ENCODE data around the gene TNS3.

Gene TNS3

DNA sequence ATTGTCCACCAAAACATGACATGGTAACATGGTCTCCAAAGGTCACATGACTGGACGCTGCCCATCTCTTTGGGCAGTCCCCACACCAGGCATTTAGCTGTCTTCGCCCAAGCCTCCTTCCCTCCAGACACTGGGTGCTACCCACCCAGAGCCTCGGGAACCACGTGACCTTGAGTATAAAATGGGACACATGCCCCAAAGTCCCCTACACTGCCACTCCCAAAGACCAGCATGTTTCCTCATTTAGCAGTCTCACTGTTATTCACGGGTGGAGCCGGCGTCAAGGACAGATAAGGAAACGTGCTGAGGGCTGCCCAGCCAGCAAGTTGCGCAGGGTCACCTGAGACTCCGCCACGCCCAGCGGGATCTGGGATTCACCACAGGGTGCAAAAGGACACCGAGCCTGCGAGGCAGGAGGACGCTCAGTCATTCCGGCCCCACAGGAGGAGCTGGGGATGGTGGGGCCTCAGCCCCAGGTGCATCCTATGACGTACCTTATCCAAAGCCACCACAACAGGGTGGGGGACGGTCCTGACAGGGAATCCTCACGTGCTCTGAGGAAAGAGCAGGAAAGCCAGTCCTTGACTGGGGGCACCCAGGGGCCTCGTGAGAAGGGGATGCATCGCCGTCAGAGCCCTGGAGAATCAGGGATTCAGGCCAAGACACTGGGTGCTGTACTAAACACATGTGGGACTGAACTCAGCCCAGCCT, 226.9 kb downstream of the TNS3 start:
- FAIRE-seq (no peak), DNase-seq (ENCODE audit: low spot score) (no peak)

DNA sequence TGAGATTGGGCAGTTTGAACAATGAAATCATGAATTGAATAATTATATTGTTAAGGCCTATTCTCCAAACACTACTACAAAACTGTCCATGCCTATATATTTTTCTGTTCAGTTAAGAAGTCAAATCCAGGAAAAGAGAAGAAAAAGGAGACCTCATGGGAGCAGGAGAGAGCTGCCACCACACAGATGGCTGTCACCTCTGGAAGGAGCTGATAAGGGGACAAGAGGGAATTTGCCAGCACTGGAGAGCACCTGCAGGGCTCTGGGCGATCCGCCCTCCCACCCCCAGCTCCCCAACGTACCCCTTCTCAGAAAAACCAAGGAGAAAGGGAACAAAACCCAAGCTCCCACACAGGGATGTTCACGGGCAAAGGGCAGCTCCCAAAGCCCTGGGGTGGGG, 227.8 kb downstream of the TNS3 start:
- FAIRE-seq = no peak

DNA sequence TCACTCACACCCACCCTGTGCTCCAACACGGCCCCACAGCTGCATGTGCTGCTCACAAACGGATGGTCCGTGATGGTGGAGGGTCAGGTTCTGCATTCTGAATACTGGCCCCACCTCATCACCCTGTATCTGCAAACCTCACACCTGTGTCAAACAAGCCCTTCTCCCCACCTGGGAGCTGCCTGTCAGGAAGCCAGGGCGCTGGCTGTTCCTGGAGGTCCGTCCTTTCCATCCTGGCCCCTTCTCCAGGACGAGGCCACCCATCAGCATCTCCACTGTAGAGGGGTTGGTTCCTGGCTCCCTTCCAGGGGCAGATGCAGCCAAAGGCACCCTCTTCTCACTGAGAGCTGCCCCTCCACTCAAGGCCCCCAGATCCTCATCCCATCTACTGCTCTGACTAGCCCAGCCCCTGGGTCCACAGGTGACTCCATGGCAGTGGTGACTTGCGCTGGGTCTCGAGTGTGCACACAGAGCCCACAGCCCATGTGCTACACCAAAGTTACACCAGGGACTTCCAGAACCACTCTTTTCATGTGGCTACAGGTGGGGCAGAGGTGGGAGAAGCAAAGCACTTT, 229.4 kb downstream of the TNS3 start:
- FAIRE-seq (no peak), DNase-seq (ENCODE audit: low spot score) (no peak)

More for the DNA sequence above, 227.8 kb downstream of the TNS3 start:
- no peak for DNase-seq (ENCODE audit: low spot score)

DNA sequence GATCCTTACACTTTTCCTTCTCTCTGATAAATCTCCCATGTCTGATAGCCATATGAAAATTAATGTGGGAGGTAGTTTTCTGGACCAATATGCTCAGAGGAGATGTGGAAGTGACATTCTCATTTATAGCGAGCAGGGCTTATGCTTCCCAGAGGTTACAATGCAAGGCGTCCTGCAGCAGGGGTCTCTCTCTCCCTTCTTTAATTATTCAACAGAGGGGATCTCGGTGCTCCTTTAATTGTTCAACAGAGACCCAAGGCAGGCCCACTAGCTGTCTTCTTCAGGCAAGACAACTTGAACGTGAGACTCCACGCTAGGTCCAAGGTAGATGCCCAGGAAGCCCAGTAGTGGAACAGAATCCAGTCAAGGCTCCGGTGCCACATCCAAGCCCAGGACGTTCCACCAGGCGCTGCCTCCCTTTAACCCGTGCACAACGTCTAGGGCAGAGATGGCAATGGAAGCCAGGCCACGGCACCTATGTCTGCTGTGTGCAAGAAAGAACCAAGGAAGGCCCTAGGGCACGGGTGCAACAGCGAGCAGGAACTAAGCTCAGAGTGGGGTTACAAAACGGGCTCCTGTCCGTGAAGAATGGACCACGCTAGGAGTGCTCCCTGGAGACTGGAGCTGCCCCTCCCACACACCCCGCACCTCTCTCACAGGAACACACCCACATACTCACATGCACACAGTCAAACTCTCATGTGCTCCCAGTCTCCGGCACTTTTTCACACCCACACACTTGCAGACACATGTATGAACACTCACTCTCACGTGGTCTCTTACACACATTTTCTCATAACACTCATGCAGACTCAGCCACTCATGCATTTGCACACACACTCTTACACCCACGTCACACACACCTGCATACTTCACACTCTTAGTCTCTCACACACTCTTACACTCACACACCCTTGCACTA, 230.4 kb downstream of the TNS3 start:
- DNase-seq (ENCODE audit: low spot score) (no peak), FAIRE-seq (no peak)

DNA sequence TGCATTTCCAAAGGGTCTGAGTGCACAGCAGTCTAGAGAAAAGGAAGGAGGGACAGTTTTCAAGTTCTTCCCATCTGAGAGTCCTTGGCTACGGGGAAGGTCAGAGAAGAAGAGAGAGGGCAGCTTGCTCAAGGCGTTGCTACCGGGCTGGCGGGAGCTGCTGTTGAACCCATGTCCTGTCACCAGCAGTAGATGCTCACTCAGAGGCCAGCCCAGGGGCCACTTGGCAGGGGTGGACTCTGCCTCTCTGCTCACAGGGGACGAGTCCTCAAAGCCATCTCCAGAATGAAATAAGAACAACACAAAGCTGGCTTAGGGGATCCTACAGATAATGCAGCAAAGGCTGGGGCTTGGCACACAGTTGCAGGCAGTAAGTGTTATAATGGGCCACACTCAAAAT, 231.5 kb downstream of the TNS3 start:
- FAIRE-seq = no peak

DNA sequence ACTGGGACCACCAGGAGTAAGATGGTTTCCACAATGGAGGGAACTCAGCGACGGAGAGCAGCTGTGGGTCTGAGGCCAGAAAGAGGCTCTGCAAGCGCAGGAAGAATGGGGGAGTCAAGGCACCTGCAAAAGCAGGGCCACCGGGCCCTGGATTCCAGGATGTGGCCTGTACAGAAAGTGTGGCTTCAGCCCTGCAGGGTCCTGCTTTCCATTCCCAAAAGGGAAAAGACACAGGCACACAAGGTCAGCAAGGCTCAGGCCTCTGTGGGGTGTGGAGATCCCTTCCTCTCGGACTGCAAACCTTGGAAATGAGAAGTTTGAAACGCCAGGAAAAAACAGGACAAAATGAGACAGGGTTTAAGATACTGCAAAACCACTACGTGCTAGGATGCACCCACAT, 232.5 kb downstream of the TNS3 start:
- no peak for DNase-seq (ENCODE audit: low spot score)
- no peak for FAIRE-seq

More for the DNA sequence above, 231.5 kb downstream of the TNS3 start:
- DNase-seq (ENCODE audit: low spot score) = no peak

DNA sequence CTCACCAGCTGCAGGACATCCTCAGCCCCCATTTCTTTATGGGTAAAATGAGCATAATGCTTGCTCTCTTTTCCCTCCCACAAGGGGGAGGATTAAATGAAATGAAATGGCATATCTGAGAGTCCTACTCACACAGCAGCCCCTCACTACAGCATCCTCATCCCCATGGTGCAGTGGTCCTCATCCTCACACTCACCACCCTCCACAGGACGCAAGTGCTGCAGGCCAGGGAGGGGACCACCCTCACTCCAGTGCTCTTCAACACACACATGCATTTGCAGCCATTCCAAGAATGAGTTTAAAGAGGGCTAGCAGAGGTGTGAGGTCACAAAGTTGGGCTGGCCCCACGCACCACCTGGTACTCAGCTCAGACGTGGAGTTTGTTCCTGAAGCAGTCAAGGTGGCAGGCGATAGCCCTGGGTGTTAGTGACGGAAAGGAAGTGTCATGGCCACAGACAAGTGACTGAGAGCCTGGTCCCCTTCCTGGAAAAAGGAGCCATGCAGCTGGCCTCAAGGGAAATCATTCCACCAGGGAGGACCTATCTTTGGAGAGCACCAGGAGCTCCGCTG, 234.0 kb downstream of the TNS3 start:
- FAIRE-seq (no peak), DNase-seq (ENCODE audit: low spot score) (no peak)

DNA sequence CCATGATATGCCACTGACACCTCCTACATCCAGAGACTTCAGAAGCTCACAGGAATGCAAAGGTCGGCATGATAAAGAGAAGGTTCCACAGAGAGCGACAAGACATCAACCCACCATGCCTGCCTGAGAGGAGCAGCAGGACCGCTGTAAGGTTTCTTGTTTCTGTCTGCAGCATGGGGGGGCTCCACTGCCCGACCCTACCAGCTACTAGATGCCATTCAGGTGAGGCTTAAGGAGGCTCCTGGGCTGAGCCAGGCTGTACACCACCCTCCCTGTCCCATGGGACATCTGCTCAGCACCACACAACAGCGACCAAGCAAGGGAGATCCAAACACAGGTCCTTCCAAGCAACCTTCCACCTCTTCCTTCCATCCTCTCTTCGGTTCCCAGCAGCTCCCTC, 234.6 kb downstream of the TNS3 start:
- DNase-seq (ENCODE audit: low spot score) (no peak), FAIRE-seq (no peak)

DNA sequence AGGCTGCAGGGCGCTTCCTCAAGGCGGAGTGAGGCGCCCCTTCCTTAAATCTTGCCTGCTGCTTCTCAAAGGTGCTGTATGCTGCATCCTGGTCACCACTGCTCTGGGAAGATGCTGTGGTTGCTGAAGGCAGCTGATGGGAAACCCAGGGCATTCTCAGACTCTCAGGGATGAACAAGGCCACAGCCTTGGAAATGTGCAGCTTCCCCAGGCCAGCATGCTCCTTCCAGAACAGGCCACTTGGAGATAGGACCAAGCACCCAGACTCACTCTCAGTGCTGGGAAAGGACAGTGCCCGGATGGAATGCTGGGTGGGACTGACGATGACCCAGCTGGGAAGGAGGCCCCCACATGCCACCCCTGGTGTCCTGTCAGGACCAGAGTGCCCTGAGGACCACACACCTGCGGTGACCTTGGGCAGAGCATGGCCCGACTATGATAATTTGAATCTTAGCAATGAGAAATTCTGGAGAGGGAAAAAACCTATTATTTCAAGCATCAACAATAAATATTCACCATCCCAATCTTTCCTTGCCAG, 235.5 kb downstream of the TNS3 start:
- DNase-seq (ENCODE audit: low spot score) = no peak
- no peak for FAIRE-seq

DNA sequence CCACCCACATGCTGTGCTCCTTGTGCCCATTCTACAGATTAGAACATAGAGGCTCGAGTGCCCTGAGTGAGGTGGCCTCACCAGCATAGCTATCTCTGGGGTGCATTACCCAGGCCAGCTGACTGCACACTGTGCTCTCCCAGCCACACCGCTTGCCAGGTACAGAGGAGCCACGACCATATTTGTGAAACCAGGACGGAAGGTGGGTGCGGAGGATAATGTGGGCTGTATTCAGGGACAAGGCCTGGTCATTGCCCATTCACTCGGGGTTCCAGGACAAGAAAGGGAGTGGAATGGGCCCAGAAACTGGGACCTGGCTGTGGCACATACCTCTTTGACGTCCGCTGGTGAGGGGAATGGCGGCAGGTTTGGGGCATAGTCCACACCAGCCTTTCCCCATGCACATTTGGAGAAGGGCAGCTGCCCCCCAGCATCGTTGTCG, 236.0 kb downstream of the TNS3 start:
- DNase-seq (ENCODE audit: low spot score) (no peak), FAIRE-seq (no peak)

DNA sequence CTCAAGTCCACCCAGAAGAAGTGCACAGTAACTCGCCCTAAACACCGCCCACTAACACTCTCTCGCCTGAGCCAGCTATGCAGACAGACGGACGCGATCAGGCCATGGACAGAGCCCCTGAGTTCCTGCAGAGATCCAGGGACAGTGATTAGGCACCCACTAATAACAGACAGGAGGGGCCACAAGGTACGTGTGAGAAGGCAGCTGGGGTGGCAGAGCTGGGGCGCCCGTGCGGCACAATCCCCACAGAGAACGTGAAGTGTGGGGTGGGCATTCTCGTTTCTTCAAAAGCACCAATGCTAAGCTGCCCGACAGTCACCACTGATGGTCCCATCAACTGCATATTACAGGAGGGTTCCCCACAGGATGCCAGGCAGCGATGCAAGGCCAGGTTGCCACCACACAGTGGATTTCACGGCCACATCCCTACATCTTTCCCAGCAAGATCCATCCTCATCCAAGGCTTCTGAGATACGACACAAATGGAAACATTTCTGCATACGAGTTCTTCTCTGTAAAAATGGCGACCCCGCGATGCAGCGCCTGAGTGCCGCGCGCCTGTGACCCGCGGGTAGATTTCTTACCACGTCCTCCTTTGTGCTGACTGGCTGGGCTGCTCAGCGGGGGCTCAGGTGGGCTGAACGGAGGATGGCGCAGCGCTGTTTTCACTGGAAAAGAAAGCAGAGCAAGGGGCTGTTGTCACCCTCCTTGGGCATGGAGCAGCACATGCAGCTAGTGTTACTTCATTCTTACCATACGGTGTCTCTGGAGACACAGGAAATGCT, 237.5 kb downstream of the TNS3 start:
- no peak for DNase-seq (ENCODE audit: low spot score)
- FAIRE-seq = no peak

DNA sequence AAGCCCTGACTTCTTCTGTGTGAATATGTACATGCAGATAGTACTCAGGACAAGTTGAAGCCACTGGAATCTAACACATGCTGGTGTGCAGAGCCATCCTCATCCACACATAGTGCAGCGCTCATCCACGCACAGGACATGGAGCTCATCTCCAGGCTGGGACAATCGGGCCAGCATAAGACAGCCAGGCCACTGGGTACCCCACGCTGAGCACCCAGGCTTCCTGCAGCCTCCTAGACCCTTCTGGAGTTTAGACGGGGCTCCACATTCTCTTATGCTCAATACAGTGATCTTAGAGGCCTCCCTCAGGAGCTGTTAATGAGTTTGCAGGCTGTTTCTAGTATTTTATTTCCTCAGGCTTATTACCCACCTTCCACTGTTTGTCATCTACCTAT, 238.9 kb downstream of the TNS3 start:
- DNase-seq (ENCODE audit: low spot score) (no peak), FAIRE-seq (no peak)

DNA sequence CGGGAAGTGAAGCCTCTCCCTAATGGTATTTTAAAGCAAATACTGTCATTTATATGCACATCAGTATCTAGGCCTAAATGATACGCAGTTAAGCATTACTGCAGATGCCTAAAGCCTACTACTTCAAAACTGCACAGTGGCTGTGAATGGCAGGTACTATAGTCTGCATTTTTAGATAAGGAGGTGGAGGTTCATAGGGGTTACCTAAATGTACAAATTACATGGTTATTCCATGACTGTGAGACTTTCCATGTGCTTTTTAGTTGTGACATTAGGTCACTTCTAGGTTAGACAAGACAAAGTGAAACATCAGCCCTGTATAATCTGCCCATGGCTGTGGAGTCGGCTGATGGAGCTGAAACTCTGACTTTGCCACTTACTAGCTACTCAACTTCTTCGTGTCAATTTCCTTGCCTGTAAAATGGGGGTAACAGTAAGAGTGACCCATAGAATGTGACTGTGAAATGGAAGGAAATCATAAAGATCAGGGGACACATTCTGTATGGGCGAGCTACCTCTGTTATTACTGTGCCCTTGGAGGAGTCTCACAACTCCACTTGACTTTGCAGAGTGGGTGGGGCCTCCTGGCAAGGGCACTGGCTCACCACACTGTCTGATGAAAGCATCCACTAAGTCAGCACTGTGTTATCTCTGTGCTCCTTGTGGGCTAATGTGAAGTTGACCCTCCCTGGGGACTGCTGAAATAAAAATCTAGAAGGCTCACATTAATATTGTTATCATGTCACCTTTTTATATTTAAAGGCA, 239.4 kb downstream of the TNS3 start:
- FAIRE-seq (no peak), DNase-seq (ENCODE audit: low spot score) (no peak)

DNA sequence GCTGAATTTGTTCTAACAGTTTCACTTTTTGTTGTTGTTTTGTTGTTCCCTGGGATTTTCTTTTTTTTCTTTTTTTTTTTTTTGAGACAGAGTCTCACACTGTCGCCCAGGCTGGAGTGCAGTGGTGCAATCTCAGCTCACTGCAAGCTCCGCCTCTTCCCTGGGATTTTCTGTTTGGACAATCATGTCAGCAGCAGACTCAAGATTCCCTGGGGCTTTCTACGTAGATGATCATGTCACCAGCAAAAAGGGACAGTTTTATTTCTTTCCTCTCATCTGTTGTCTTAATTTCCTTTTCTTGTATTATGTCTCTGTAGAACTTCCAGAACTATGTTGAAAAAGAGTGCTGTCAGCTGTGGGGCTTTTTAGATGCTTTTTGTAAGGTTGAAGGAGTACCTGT, 241.4 kb downstream of the TNS3 start:
- no peak for FAIRE-seq
- DNase-seq (ENCODE audit: low spot score) = no peak

DNA sequence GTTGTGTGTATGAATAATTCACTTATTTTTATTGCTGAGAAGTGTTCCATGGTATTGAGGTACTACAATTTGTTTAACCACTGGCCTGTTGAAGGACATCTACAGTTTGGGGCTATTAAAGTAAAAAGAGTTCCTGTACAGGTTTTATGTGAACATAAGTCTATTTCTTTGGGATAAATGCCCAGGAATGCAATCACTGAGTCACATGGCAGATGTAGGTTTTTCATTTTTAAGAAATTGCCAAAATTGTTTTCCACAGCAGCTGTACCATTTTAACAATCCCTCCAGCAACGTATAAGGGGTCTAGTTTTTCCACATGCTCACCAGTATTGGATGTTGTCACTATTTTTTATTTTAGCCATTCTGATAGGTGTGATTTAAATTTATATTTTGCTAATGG, 243.9 kb downstream of the TNS3 start:
- DNase-seq (ENCODE audit: low spot score) = no peak
- FAIRE-seq = no peak

DNA sequence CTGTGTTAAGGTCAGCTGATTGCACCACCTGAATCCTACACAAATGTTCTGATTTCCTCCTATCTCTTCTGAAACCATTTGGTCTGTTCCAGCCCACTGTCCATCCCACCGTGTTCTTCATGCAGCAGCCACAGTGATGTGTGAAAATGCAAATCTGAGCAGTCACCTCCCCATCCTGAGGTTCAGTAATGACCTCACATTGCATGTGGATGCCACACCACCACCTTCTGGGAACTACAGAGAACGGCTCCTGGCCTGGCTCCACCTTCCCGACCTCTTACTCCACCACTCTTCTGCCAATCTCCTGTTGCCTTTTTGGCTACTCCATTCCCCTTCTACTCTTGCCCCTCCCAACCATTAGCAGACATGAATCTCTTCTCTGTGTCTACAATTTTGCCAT, 244.4 kb downstream of the TNS3 start:
- FAIRE-seq (no peak), DNase-seq (ENCODE audit: low spot score) (no peak)

DNA sequence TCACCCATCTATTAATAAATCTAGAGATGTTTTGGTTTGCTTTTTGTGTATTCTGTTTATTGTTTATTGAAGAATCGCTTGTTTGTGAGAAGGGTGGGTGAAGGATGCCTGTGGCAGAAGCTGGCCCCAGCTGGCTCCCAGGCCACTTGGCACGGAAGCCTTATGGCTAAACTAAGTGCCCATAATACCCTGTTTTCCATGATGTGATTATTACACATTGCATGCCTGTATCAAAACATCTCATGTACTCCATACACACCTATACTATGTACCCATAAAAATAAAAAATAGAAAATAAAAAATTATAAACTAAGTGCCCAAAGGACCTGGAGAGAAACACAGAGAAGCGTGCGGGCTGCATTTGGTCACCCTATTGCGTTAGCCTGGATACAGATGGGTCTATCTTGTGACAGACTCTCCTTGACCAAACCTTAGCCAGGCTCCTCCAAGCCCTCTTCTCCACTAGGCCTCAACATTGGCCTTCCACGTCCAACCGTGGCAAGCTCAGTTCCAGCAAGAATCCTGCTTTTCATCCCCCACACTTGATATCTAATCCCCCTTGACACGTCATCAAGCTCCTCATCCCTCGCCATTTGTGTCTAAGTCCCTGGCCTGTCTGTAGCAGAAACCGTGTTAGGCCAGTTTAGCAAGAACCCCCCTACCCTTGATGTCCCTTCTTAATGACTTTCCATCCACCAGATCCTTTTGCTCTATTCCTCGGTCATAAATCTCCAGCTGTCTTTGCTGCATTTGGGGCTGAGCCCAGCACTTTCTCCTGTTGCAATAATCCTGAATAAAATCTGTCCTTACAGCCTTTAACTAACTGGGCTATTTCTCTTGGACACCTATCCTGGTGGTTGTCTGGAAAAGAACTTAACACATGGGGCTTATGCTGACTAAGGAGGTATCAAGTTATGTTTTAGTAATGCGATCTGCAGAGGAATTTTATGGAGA, 245.2 kb downstream of the TNS3 start:
- FAIRE-seq (no peak), DNase-seq (ENCODE audit: low spot score) (no peak)

DNA sequence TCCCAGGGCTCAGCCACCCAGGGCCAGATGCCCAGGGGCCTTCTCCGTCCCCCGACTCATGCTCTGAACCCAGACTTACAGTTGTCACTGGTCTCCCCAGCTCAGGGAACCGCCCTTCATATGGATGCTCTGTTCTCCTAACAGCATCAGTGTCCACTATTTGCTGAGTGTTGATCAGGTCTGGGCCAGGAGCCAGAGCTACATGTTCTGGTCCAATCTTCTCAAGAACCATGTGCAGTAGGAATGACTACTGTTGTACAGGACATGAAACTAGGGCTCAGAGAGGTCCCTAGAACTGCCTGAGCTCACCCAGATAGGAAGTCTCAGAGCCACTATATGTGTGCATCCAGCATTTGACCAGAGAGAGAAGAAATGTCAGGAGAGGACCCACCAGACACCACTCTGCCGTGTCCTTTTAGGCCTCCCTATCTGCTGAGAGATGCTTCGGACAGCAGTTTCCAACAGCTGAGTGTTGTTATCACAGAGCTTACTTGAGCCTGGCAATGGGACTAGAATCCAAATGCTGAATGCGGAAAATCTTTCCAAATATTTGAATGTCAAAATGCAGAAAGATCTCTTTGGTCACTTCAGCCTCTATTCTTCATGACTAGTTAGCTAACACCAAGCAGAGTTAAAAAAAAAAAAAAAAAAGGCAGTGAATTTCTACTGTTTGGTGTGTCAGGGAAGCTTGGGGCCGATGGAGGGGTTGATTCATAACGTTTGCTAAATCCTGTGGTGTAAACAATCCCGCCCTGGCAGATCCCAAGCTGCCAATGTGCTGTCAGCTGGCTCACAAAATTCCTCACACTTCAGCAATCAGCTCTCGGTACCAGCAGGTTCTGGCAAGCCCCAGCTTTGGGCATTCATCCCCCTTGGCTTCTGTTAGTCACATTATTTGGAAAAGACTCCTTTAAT, 246.1 kb downstream of the TNS3 start:
- no peak for DNase-seq (ENCODE audit: low spot score)
- FAIRE-seq = no peak

Measured in RCC 7860 (cell line).